HG02759 (cell line): ENCODE results near the gene GRAMD1B.

ENCODE experiments used
- ATAC-seq: cut with Tn5 transposase; IDR thresholded peaks from one replicate; pipeline ENCODE4 v1.9.1; 2021; ENCODE audit warnings: mild to moderate bottlenecking, moderate library complexity; ENCODE audit not compliant: unreplicated experiment

The GRAMD1B gene

GRCh38 chr11:123429913-123430720 lies at the start of gene GRAMD1B:
Gene GRAMD1B, plus strand, starts transcription at chr11:123430269. Its CDS starts 524 bp downstream, at chr11:123430793.
- peak; percentile 74 for ATAC-seq

DNA sequence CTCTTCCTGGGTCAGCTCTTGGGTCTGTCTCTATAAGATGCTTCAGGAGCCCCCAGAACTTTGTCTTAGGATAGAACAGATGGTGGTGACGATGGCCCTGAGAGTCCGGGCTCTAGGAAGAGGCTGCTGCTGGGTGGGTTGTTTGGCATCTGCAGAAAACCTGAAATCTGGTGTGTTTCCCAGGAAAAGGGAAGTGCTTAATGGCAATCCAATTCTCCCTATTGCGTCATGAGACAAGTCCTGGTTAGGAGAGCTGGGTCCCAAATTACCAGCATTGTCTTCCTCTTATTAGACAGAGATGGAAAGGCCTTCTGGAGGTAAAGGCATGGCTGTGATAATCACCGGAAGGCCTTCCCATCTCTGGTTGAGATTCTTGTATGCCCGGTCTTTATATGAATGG lies 48.9 kb upstream of the GRAMD1B start:
- no peak for ATAC-seq

GRCh38 chr11:123381817-123382554 lies 48.1 kb upstream of the GRAMD1B start:
- peak; percentile 77 for ATAC-seq

GRCh38 chr11:123382555-123383074 lies 47.5 kb upstream of the GRAMD1B start:
- ATAC-seq: peak; percentile 5

- ATAC-seq: no peak
These were observed 46.0 kb upstream of the GRAMD1B start for GRCh38 chr11:123384116-123384515.

- no peak for ATAC-seq
These were observed 43.1 kb upstream of the GRAMD1B start for GRCh38 chr11:123386796-123387510.

DNA sequence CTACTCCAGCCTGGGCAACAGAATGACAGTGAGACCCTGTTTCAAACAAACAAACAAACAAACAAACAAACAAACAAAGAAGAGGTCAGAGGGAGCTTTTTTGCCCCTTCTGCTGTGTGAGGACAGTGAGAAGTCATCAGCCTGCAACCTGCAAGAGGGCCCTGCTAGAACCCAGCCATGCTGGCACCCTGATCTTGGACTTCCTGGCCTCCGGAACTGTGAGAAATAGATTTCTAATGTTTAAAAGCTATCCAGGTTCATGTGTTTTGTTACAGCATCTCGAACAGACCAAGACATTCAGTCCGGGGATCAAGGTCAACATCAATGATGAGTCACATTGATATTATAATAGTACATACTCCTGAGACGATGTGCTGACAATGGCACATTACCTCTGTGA lies 41.4 kb upstream of the GRAMD1B start:
- no peak for ATAC-seq

- no peak for ATAC-seq
These were observed 39.9 kb upstream of the GRAMD1B start for GRCh38 chr11:123390146-123390545.

DNA sequence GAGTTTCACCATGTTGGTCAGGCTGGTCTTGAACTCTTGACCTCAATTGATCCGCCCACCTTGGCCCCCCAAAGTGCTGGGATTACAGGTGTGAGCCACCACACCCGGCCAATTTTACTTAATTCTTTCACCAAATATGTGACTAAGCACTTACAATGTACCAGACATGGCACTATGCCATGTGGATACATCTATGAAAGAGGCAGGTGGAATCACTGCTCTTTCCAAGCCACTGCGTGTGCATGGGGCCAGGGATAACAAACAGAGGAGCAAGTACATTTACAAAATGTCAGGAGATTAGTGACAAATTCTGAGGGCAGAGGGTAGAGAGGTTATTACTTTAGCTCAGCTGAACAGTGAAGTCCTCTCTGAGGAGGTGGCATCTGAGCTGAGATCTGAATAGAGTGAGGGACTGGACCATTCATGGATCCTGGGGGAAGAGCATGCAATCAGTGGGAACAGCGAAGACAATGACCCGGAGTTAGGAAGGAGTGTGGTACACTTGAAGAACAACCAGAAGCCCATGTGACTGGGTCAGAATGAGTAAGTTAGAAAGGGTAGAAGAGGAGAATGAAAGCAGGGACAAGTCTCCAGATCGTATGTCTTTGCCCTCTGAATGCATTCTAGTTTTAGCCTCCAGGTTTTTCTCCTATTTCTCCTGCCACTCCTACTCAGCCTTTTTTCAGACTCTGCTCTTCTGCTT lies 38.3 kb upstream of the GRAMD1B start:
- no peak for ATAC-seq

DNA sequence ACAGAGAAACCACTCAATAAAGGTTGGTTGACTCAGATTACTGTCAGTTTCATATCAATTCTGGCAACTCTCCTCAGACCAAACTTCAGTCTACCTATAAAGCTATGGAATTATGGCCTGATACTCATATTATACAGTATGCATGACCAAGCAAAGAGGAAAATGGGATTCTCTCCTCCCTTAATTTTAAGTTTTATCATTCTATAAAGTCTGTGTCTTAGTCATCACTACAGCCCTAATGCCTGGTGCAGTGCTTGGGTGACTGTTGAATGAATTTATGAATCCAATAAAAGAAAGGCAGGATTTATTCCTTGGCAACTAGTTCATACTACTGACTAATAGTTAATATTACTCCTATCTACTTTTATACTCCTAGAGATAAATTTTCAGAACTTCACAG lies 37.6 kb upstream of the GRAMD1B start:
- ATAC-seq: no peak

GRCh38 chr11:123392844-123393243 lies 37.2 kb upstream of the GRAMD1B start:
- no peak for ATAC-seq

- no peak for ATAC-seq
These were observed 36.6 kb upstream of the GRAMD1B start for GRCh38 chr11:123393312-123393927.

DNA sequence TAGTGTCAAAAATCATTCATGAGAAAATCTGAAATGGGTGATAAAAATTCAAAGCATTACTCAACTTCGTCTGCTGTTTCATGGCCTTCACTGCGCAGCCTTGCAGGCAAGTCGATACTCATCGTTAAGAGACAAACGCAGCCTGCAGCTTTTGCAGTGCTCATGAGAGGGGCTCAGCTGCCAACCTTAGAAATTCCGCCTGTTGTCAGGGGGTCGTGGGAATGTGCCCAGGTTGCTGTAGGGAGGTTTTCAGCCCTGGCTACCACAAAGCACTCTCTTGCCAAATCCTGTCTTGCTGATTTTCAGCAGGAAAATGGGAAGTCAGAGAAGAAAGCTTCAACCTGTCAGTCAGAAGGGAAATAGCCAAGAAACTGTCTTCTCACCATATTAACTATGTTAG lies 25.4 kb upstream of the GRAMD1B start:
- ATAC-seq: no peak

DNA sequence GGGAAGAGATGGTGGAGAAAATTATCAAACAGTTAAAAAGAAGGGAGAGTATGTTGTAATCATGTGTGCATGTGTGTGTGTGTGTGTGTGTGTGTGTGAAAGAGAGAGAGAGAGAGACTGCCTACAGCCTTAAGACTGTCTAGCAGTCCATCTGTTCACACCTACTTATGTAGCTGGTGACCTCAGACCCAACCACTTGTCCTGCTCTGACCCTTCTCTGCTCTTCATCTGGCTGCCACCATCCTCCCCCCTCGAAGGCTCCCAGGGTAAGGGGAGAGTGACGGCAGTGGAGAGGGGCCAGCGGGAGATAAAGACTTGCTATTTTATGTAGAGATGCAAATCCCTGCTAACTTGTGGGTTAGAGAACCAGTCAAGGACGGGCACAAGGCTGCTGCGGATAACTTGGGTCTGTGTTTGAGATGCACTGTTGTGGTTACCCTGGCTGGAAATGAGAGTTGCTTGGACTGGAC lies 24.9 kb upstream of the GRAMD1B start:
- ATAC-seq: no peak

GRCh38 chr11:123406441-123407129 lies 23.5 kb upstream of the GRAMD1B start:
- ATAC-seq: peak; percentile 66

DNA sequence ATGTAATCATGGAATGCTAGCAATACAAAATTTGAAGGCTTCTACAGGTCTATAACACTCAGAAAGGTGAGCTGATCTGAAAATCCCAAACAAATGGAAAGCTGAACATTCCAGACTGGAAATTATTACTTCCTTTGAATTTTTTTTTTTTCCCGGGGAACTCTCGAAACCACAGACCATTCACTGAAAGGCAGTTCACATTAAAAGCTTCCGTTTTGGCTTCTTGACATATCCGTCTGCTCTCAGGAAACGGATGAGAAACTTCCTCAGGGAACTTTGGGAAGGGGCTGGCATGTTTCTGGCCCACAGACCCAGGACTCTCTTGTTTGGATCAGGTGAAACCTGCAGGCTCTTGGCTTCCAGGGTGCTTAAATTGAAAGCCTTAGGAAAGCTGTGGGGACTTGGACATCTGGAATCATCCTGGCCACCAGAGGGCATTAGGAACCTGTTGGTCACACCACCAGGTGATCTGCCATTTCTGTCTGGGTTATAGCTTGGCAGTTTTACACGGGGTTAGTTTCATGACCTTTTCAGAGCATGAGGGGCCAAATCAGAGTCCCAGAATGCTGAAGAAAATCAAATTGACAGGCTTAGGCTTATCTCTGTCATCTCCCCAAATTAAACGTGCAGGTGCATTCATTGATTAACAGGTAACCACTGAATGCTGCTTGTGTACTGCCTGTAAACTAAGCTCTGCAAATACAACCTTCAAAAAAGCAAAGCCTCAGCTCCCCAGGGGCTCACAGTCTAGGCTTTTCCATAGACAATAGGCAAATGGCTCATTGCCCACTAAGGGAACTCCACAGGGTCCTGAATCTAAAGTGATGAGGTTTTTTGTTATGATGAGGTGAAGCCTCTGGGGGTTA lies 22.7 kb upstream of the GRAMD1B start:
- ATAC-seq: peak; percentile 51

GRCh38 chr11:123407996-123408597 lies 22.0 kb upstream of the GRAMD1B start:
- ATAC-seq: no peak
